Measurements from ENCODE around the gene PANK3.

GRCh38 chr5:168607946-168608345 lies 28.8 kb upstream of the PANK3 start:
- no peak for TF ChIP-seq POLR2A (IDR thresholded peaks at IDR 0.05)
- TF ChIP-seq POLR2AphosphoS5 (IDR thresholded peaks at IDR 0.05), result no peak

Data from gastroesophageal sphincter (tissue), 2 donors.